Astrocyte of the cerebellum (primary cell): ENCODE measurements around the gene ADGRG7.

Experiments
- DNase-seq: peaks from one replicate; pipeline ENCODE4 v3.0.0-alpha.2; 2011; ENCODE audit warnings: low read depth
- H3K4me3 ChIP-seq: 2 replicates; pipeline ENCODE4 v1.5.1; 2011; ENCODE audit warnings: mild to moderate bottlenecking, low read depth, low read length, moderate library complexity
- CTCF ChIP-seq: IDR thresholded peaks from 2 replicates; pipeline ENCODE4 v1.5.1; 2012; ENCODE audit warnings: low read length, low read depth, moderate library complexity, mild to moderate bottlenecking; ENCODE audit errors: missing control alignments
- in situ Hi-C: cut with HindIII; loops from 2 replicates; pipeline ENCODE4 v1.10.0; 2017; ENCODE audit warnings: low sequenced_read_pairs

ADGRG7 gene

GRCh38 chr3:100697172-100697571 lies 87.8 kb downstream of the ADGRG7 start:
- TF ChIP-seq CTCF = no peak
- in situ Hi-C loops = no loop called here
- no peak for DNase-seq
- H3K4me3 ChIP-seq = no peak overlapping the region

GRCh38 chr3:100697723-100698285 lies 88.4 kb downstream of the ADGRG7 start:
- no peak for DNase-seq
- no peak for TF ChIP-seq CTCF
- in situ Hi-C loops = no loop called here
- no peak overlapping the region for H3K4me3 ChIP-seq

- DNase-seq = no peak
- no peak overlapping the region for H3K4me3 ChIP-seq
- no peak for TF ChIP-seq CTCF
- in situ Hi-C loops = no loop called here
Observed at GRCh38 chr3:100698736-100699135, 89.3 kb downstream of the ADGRG7 start.

- in situ Hi-C loops = no loop called here
- H3K4me3 ChIP-seq = no peak overlapping the region
- TF ChIP-seq CTCF = no peak
- no peak for DNase-seq
Observed at GRCh38 chr3:100700708-100701107, 91.3 kb downstream of the ADGRG7 start.

- no peak overlapping the region for H3K4me3 ChIP-seq
- in situ Hi-C loops = no loop called here
- no peak for TF ChIP-seq CTCF
- DNase-seq = no peak
Observed at GRCh38 chr3:100702082-100702979, 92.9 kb downstream of the ADGRG7 start.

- H3K4me3 ChIP-seq = no peak overlapping the region
- in situ Hi-C loops = no loop called here
- TF ChIP-seq CTCF = no peak
- no peak for DNase-seq
Observed at GRCh38 chr3:100702980-100703345, 93.6 kb downstream of the ADGRG7 start.
